Loucy (cell line): ENCODE measurements around the gene DCXR.

Experiments
- EZH2phosphoT487 ChIP-seq: fragments of 200-600 bp; IDR thresholded peaks from 2 replicates; pipeline ENCODE4 v1.6.1; 2018; ENCODE audit warnings: antibody characterized with exemption, mild to moderate bottlenecking, moderate library complexity, borderline replicate concordance
- TF ChIP-seq, protein P1 (sequence below): fragments of 200-600 bp; sonication (generic); conservative IDR thresholded peaks from 2 replicates; pipeline ENCODE4 v1.5.1; 2014; ENCODE audit warnings: mild to moderate bottlenecking, antibody characterized with exemption, low read length

GRCh38 chr17:82013772-82014321, 23.6 kb downstream of the DCXR start:
- TF ChIP-seq, protein P1, sequence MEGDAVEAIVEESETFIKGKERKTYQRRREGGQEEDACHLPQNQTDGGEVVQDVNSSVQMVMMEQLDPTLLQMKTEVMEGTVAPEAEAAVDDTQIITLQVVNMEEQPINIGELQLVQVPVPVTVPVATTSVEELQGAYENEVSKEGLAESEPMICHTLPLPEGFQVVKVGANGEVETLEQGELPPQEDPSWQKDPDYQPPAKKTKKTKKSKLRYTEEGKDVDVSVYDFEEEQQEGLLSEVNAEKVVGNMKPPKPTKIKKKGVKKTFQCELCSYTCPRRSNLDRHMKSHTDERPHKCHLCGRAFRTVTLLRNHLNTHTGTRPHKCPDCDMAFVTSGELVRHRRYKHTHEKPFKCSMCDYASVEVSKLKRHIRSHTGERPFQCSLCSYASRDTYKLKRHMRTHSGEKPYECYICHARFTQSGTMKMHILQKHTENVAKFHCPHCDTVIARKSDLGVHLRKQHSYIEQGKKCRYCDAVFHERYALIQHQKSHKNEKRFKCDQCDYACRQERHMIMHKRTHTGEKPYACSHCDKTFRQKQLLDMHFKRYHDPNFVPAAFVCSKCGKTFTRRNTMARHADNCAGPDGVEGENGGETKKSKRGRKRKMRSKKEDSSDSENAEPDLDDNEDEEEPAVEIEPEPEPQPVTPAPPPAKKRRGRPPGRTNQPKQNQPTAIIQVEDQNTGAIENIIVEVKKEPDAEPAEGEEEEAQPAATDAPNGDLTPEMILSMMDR: no peak
- TF ChIP-seq EZH2phosphoT487: no peak
